Fibroblast of lung (primary cell): ENCODE data around the gene RPS6KA4. TPM values are rescaled to one million over a fixed set of nuclear protein-coding genes. Genes with fewer than 3 reads are reported as not detected.

ENCODE experiments used
- DNase-seq, 2 donors: peaks; one replicate each; pipeline versions ENCODE4 v3.0.0 to v3.0.0-alpha.2; 2010; ENCODE audit warnings: low read depth in 2 of 2
- H2AFZ ChIP-seq: 2 replicates; pipeline ENCODE4 v1.5.1; 2012; ENCODE audit warnings: low read length, control low read depth, inconsistent platforms
- H3K27ac ChIP-seq: 2 replicates; pipeline ENCODE4 v1.5.1; 2011; ENCODE audit warnings: low read length, control low read depth; ENCODE audit not compliant: insufficient read depth
- H3K27me3 ChIP-seq: 2 replicates; pipeline ENCODE4 v1.5.1; 2011; ENCODE audit warnings: mild to moderate bottlenecking, low read length; ENCODE audit not compliant: control insufficient read depth, insufficient read depth
- H3K36me3 ChIP-seq: 2 replicates; pipeline ENCODE4 v1.5.1; 2011; ENCODE audit warnings: low read length; ENCODE audit not compliant: control insufficient read depth, insufficient read depth
- H3K4me1 ChIP-seq: 2 replicates; pipeline ENCODE4 v1.5.1; 2011; ENCODE audit warnings: low read length; ENCODE audit not compliant: control insufficient read depth, insufficient read depth; ENCODE audit errors: extremely low read depth
- H3K4me2 ChIP-seq: 2 replicates; pipeline ENCODE4 v1.5.1; 2011; ENCODE audit warnings: low read length, control low read depth; ENCODE audit not compliant: insufficient read depth; ENCODE audit errors: extremely low read depth
- H3K4me3 ChIP-seq, 4 experiments: fragments of 200-600 bp in 1 of 4; sonication (generic) in 1 of 4; replicated peaks in 1 of 4; 2 replicates each; pipeline ENCODE4 v1.5.1; 2011 to 2016; ENCODE audit warnings: low read length in 4 of 4, low read depth in 3 of 4, mild to moderate bottlenecking in 3 of 4, control low read depth in 2 of 4, inconsistent platforms in 1 of 4, mixed read lengths in 1 of 4; ENCODE audit not compliant: insufficient read depth in 1 of 4; ENCODE audit errors: control extremely low read depth in 1 of 4
- H3K79me2 ChIP-seq: 2 replicates; pipeline ENCODE4 v1.5.1; 2012; ENCODE audit warnings: mild to moderate bottlenecking, low read length, inconsistent platforms; ENCODE audit not compliant: control insufficient read depth, insufficient read depth
- H3K9ac ChIP-seq: 2 replicates; pipeline ENCODE4 v1.5.1; 2011; ENCODE audit warnings: mild to moderate bottlenecking, low read length, control low read depth; ENCODE audit not compliant: insufficient read depth
- H3K9me3 ChIP-seq: 2 replicates; pipeline ENCODE4 v1.5.1; 2012; ENCODE audit warnings: low read depth, low read length; ENCODE audit not compliant: control insufficient read depth, insufficient read depth
- H4K20me1 ChIP-seq: 2 replicates; pipeline ENCODE4 v1.5.1; 2011; ENCODE audit warnings: low read length; ENCODE audit not compliant: control insufficient read depth, insufficient read depth; ENCODE audit errors: extremely low read depth
- EZH2 ChIP-seq: IDR thresholded peaks from 2 replicates; pipeline ENCODE4 v1.5.1; 2012; ENCODE audit warnings: low read length, control low read depth, mild to moderate bottlenecking; ENCODE audit errors: missing control alignments
- polyA plus RNA-seq, 2 donors: library from polyadenylated mRNA; depleted of rRNA in 1 of 2; stranded (reverse) in 1 of 2; unstranded in 1 of 2; fragments of >200 nt; gene quantifications; 2 replicates each; pipeline ENCODE4 v1.2.1, GENCODE V29; 2011 to 2012; ENCODE audit warnings: missing spikeins in 1 of 2
- total RNA-seq: library from RNA; depleted of rRNA; stranded (reverse); fragments of >200 nt; gene quantifications from 2 replicates; pipeline ENCODE4 v1.2.1, GENCODE V29; 2014
- TF ChIP-seq, protein P1 (sequence below), 2 donors: IDR thresholded peaks in 1 of 2; conservative IDR thresholded peaks in 1 of 2; 1 replicate in 1 of 2; 2 replicates in 1 of 2; pipeline ENCODE4 v1.5.1; 2011 to 2012; ENCODE audit warnings: low read length in 2 of 2, control low read depth in 1 of 2, inconsistent platforms in 1 of 2, low read depth in 1 of 2, mild to moderate bottlenecking in 1 of 2

RPS6KA4 gene
- total and polyA plus RNA-seq, 2 donors (not counting 1 experiment from before 2014, with no cell fraction given): 15.9 to 27.6 TPM

DNA sequence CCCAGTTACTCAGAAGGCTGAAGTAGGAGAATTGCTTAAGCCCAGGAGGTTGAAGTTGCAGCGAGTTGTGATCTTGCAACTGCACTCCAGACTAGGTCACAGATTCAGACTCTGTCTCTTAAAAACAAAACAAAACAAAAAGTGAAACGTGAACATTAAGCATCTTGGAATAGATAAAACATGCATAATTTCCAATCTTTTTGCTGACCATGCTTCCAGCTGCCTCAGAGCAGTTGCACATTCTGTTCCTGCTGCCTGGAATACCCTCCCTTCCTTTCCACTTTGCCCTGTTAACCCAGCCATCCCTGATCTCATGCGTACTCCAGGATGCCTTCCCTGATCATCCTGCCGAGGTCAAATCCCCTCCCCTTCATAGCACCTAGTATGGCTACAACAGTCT lies 19.7 kb upstream of the RPS6KA4 start:
- TF ChIP-seq, protein P1, sequence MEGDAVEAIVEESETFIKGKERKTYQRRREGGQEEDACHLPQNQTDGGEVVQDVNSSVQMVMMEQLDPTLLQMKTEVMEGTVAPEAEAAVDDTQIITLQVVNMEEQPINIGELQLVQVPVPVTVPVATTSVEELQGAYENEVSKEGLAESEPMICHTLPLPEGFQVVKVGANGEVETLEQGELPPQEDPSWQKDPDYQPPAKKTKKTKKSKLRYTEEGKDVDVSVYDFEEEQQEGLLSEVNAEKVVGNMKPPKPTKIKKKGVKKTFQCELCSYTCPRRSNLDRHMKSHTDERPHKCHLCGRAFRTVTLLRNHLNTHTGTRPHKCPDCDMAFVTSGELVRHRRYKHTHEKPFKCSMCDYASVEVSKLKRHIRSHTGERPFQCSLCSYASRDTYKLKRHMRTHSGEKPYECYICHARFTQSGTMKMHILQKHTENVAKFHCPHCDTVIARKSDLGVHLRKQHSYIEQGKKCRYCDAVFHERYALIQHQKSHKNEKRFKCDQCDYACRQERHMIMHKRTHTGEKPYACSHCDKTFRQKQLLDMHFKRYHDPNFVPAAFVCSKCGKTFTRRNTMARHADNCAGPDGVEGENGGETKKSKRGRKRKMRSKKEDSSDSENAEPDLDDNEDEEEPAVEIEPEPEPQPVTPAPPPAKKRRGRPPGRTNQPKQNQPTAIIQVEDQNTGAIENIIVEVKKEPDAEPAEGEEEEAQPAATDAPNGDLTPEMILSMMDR (conservative IDR thresholded peaks at IDR 0.05 in 1 of 2, IDR thresholded peaks at IDR 0.05 in 1 of 2; ENCODE audit: low read depth in 1 of 2, low read length in 2 of 2): no peak
- TF ChIP-seq EZH2: no peak
- no peaks in the 10 kb centered on the region for H3K79me2 ChIP-seq
- H4K20me1 ChIP-seq: no peaks in the 10 kb centered on the region
- H3K9me3 ChIP-seq: no peaks in the 10 kb centered on the region
- H3K9ac ChIP-seq: no peak overlapping the region
- no peak overlapping the region for H3K4me3 ChIP-seq
- H2AFZ ChIP-seq: no peak overlapping the region
- no peaks in the 10 kb centered on the region for H3K27me3 ChIP-seq
- no peak for DNase-seq
- H3K27ac ChIP-seq: no peak overlapping the region
- no peak overlapping the region for H3K4me2 ChIP-seq
- H3K4me1 ChIP-seq: peaks cover 11% of the 10 kb centered on the region
- no peaks in the 10 kb centered on the region for H3K36me3 ChIP-seq

DNA sequence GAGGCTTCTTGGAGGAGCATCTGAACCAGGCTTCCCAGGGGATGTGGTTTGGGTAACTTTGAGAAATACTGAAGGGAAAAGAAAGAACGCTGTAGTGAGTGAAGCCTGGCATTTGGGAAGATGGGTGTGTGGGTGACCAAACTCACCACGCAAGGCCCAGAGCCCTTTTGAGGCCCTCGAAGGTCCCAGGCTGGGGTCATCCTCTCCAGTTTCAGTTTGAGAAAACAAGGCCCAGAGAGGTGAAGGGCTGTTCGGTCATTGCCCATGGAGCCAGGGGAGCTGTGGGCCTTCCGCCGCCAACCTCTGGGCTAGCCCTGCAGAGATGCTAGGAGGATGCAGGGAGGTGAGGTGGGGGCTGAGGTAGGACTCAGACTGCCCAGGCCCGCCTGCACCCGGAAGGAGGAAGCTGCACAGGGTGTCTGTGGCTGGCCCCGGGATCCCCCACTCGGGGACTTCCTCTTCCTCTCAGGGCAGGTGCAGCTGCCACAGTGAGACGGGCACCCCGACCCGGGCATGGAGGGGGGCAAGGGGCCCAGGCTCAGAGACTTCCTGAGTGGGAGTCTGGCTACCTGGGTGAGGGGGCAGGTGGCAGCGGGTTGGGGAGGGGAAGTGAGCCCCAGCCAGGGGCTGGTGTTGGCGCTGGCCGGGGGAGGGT lies 19.1 kb upstream of the RPS6KA4 start, which contains the start of gene CCDC88B:
CCDC88B (plus strand) TSS at position 451 of the 655 bp plus-strand sequence; CDS start at position 514, 63 bp downstream.
- no peak for DNase-seq
- peaks cover 7% of the 10 kb centered on the region for H3K4me1 ChIP-seq
- H3K79me2 ChIP-seq: no peaks in the 10 kb centered on the region
- H3K9me3 ChIP-seq: no peaks in the 10 kb centered on the region
- no peak within 1 kb of the TSS for H2AFZ ChIP-seq
- H3K9ac ChIP-seq: no peak within 1 kb of the TSS
- TF ChIP-seq, protein P1 (conservative IDR thresholded peaks at IDR 0.05 in 1 of 2, IDR thresholded peaks at IDR 0.05 in 1 of 2; ENCODE audit: low read depth in 1 of 2, low read length in 2 of 2): no peak
- TF ChIP-seq EZH2: no peak
- H3K27ac ChIP-seq: no peak within 1 kb of the TSS
- no peaks in the 10 kb centered on the region for H3K27me3 ChIP-seq
- no peak within 1 kb of the TSS for H3K4me2 ChIP-seq
- H3K4me3 ChIP-seq: no peak within 1 kb of the TSS
- no peaks in the 10 kb centered on the region for H3K36me3 ChIP-seq
- H4K20me1 ChIP-seq: no peaks in the 10 kb centered on the region

DNA sequence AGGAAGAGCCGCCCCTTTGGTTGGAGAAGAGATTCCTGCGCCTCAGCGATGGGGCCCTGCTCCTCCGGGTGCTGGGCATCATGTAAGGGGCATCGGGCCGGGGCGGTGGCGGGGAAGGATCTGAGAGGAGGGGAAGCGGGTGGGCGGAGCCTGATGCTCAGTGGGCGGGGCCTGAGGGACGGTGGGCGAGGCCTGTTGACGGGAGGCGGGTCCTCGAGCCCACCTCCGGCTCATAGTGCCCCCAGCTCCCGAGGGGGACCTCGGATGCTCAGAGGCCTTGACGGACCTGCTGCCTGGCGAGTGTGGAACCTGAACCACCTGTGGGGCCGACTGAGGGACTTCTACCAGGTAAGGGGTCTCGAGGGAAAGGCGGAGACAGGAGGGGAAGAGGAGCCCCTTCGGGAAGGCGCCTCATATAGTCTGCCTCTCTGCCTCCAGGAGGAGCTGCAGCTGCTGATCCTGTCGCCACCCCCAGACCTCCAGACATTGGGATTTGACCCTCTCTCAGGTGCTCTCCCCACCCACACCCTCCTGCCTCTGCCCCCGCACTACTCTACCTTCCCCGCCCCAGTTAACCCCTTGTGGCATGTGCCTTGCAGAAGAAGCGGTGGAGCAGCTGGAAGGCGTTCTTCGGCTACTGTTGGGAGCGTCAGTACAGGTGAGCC lies 18.2 kb upstream of the RPS6KA4 start:
- no peaks in the 10 kb centered on the region for H3K36me3 ChIP-seq
- peaks cover 5% of the 10 kb centered on the region for H3K4me1 ChIP-seq
- TF ChIP-seq EZH2: no peak
- TF ChIP-seq, protein P1 (conservative IDR thresholded peaks at IDR 0.05 in 1 of 2, IDR thresholded peaks at IDR 0.05 in 1 of 2; ENCODE audit: low read depth in 1 of 2, low read length in 2 of 2): no peak
- DNase-seq: no peak
- H3K4me2 ChIP-seq: no peak overlapping the region
- no peak overlapping the region for H3K27ac ChIP-seq
- H3K79me2 ChIP-seq: no peaks in the 10 kb centered on the region
- H3K9ac ChIP-seq: no peak overlapping the region
- H4K20me1 ChIP-seq: no peaks in the 10 kb centered on the region
- H3K27me3 ChIP-seq: no peaks in the 10 kb centered on the region
- H2AFZ ChIP-seq: no peak overlapping the region
- H3K9me3 ChIP-seq: no peaks in the 10 kb centered on the region
- no peak overlapping the region for H3K4me3 ChIP-seq
